PC-9 (cell line): ENCODE data around the gene URM1. TPM values are rescaled to one million over a fixed set of nuclear protein-coding genes. Genes with fewer than 3 reads are reported as not detected.
A peak's percentile ranks its signal among the peaks of the same experiment; 100 is the strongest.
"Not testable (repeated sequence)": the region's sequence is repeated elsewhere in the genome, so short reads cannot be mapped to it uniquely, and the experiment has no call there.

ENCODE experiments used
- BruUV-seq: library from RNA; stranded (reverse); fragments of 400-500 nt; replicated peaks from 2 replicates; lab custom pipeline; 2021; lab: Mats Ljungman, UMichigan
- CTCF ChIA-PET: fragments of 300-600 bp; sonication (Branson Sonifier 250); formaldehyde crosslinking; loops from one replicate; lab custom pipeline; 2022; ENCODE audit warnings: antibody characterized with exemption; lab: Charles Lee
- POLR2A ChIA-PET: fragments of 300-600 bp; sonication (Branson Sonifier 250); formaldehyde crosslinking; loops from one replicate; lab custom pipeline; 2022; ENCODE audit warnings: antibody characterized with exemption; ENCODE audit not compliant: unreplicated experiment; lab: Charles Lee
- DNase-seq, 2 experiments: peaks; one replicate each; pipeline versions ENCODE4 v3.0.0 to v3.0.0-alpha.2; 2015 to 2022; ENCODE audit warnings: mixed read lengths in 1 of 2
- H2AFZ ChIP-seq: fragments of 200-600 bp; sonication (generic); 2 replicates; pipeline ENCODE4 v1.8.1; 2017; ENCODE audit warnings: antibody characterized with exemption
- H3F3A ChIP-seq: fragments of 200-600 bp; sonication (generic); 2 replicates; pipeline ENCODE4 v1.8.1; 2017; ENCODE audit warnings: antibody characterized with exemption, mild to moderate bottlenecking, low read depth; ENCODE audit not compliant: insufficient read depth
- H3K27ac ChIP-seq: fragments of 200-600 bp; sonication (generic); 2 replicates; pipeline ENCODE4 v1.6.1; 2016; ENCODE audit warnings: mixed run types
- H3K27me3 ChIP-seq: fragments of 200-600 bp; sonication (generic); 2 replicates; pipeline ENCODE4 v1.6.1; 2016; ENCODE audit warnings: low read depth, mixed run types; ENCODE audit not compliant: insufficient read depth
- H3K36me3 ChIP-seq: fragments of 200-600 bp; sonication (generic); 2 replicates; pipeline ENCODE4 v1.6.1; 2016; ENCODE audit warnings: low read depth, mixed run types
- H3K4me1 ChIP-seq: fragments of 200-600 bp; sonication (generic); replicated peaks from 2 replicates; pipeline ENCODE4 v1.6.1; 2016; ENCODE audit warnings: mixed run types; ENCODE audit not compliant: insufficient read depth
- H3K4me2 ChIP-seq: fragments of 200-600 bp; sonication (generic); 2 replicates; pipeline ENCODE4 v1.6.1; 2017; ENCODE audit warnings: mixed run types
- H3K4me3 ChIP-seq: fragments of 200-600 bp; sonication (generic); 2 replicates; pipeline ENCODE4 v1.6.1; 2016; ENCODE audit warnings: mixed run types
- H3K79me2 ChIP-seq: fragments of 200-600 bp; sonication (generic); 2 replicates; pipeline ENCODE4 v1.6.1; 2017; ENCODE audit warnings: low read depth, mixed run types
- H3K9me2 ChIP-seq: fragments of 200-600 bp; sonication (generic); 2 replicates; pipeline ENCODE4 v1.8.1; 2017; ENCODE audit warnings: mild to moderate bottlenecking; ENCODE audit not compliant: insufficient read depth
- H3K9me3 ChIP-seq: fragments of 200-600 bp; sonication (generic); 2 replicates; pipeline ENCODE4 v1.8.1; 2016; ENCODE audit warnings: low read depth; ENCODE audit not compliant: insufficient read depth
- H4K20me1 ChIP-seq: fragments of 200-600 bp; sonication (generic); 2 replicates; pipeline ENCODE4 v1.8.1; 2017; ENCODE audit not compliant: insufficient read depth
- CTCF ChIP-seq: fragments of 200-600 bp; sonication (generic); conservative IDR thresholded peaks from 2 replicates; pipeline ENCODE4 v1.6.1; 2017; ENCODE audit warnings: mixed run types, antibody characterized with exemption, mild to moderate bottlenecking, moderate library complexity
- EZH2 ChIP-seq: fragments of 200-600 bp; sonication (generic); IDR thresholded peaks from 2 replicates; pipeline ENCODE4 v1.8.0; 2017; ENCODE audit warnings: antibody characterized with exemption, low read depth
- intact Hi-C: fragments of 100-400 bp; cut with micrococcal nuclease; formaldehyde crosslinking; loops from one replicate; pipeline ENCODE4 v1.10.0; 2022; ENCODE audit not compliant: unreplicated experiment
- total RNA-seq: library from RNA; stranded (reverse); gene quantifications from 2 replicates; pipeline ENCODE4 v1.2.3, GENCODE V29; 2021

URM1 gene
- total RNA-seq, 1 experiment from 2014 or later = 98.1 TPM

DNA sequence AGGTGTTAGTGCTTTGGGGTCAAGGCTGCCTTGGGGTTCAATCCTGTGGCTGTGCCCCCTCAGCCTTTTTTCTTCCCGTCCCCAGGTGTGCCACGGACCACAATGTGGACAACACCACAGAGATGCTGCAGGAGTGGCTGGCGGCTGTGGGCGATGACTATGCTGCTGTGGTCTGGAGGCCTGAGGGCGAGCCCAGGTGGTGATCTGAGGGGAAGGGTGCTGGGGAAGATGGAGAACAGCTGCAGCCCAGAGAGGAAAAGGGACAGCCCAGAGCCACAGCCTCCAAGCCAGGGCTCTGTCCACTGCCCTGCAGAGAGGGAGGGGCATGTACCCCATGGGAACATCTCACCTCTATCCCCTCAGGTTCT is 51.6 kb downstream of the URM1 start:
- BruUV-seq = no TSS peak
- peak in 1 of 2 experiments; percentile 45 for DNase-seq
- Histone ChIP-seq H3K27me3 (no peaks in the 10 kb centered on the region), H3K27ac (no peak overlapping the region), H3K36me3 (no peaks in the 10 kb centered on the region), H3F3A (peaks cover 8% of the 10 kb centered on the region), H3K9me2 (no peaks in the 10 kb centered on the region), H3K79me2 (no peaks in the 10 kb centered on the region), H4K20me1 (no peaks in the 10 kb centered on the region), H3K4me1 (peaks cover 12% of the 10 kb centered on the region), H2AFZ (no peak overlapping the region), H3K9me3 (no peaks in the 10 kb centered on the region), H3K4me2 (no peak overlapping the region), H3K4me3 (no peak overlapping the region)
- ChIA-PET CTCF (interaction anchor here (0.6 kb wide), 2 partner anchors 16 to 25 kb away, joined by 3 to 6 read pairs; no protein-coding TSS in a partner anchor), POLR2A (interaction anchor here (0.7 kb wide), 1 partner anchor 263 kb away, joined by 4 read pairs; the partner anchor contains the start of gene BBLN)
- no peak for TF ChIP-seq EZH2
- intact Hi-C loops = no loop called here

DNA sequence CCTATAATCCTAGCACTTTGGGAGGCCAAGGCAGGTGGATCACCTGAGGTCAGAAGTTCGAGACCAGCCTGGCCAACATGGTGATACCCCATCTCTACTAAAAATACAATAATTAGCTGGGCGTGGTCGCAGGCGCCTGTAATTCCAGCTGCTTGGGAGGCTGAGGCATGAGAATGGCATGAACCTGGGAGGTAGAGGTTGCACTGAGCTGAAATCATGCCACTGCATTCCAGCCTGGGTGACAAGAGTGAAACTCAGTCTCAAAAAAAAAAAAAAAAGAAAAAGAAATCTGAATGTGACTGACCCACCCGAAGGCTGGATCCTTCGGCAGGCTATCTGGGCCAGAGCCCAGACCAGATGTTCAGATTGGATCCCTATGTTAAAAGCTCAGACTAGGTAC is 52.2 kb downstream of the URM1 start:
- peak; percentile 47 to 68 for DNase-seq
- ChIA-PET CTCF (interaction anchor here (0.6 to 0.7 kb wide), 4 partner anchors 16 to 395 kb away, joined by 3 to 12 read pairs (median 6); no protein-coding TSS in a partner anchor), POLR2A (interaction anchor here (0.7 kb wide), 2 partner anchors 263 to 563 kb away, joined by 3 to 4 read pairs; partner anchors contain the start of gene BBLN)
- BruUV-seq, H2AFZ ChIP-seq, H3K79me2 ChIP-seq, H3K4me3 ChIP-seq, H3F3A ChIP-seq, H3K9me3 ChIP-seq, intact Hi-C loops, H3K27me3 ChIP-seq, H3K9me2 ChIP-seq, H4K20me1 ChIP-seq, H3K27ac ChIP-seq, H3K4me2 ChIP-seq, H3K36me3 ChIP-seq: not testable (repeated sequence)
- H3K4me1 ChIP-seq = peaks cover 12% of the 10 kb centered on the region

DNA sequence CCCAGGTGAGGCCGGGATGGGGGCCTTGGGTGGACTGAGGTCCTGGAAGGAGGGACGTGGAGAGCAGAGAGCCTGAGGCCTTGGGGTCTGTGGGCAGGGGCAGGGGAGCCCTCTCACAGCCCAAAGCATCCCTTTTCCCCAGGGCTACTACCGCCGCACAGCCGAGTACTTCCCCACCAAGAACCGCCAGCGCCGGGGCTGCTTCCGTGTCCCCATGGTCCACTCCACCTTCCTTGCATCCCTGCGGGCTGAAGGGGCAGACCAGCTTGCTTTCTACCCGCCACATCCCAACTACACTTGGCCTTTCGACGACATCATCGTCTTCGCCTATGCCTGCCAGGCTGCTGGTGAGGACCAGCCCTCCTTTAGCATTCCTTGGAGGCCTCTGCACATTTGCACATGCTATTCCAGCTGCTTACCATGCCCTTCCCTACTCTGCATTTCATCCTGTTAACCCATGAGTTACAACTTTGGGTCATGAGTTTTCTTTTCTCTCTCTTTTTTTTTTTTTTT is 53.1 kb downstream of the URM1 start:
- Histone ChIP-seq H4K20me1 (no peaks in the 10 kb centered on the region), H3K4me3 (no peak overlapping the region), H3K4me2 (no peak overlapping the region), H3K4me1 (peaks cover 12% of the 10 kb centered on the region), H3K36me3 (no peaks in the 10 kb centered on the region), H3F3A (peaks cover 8% of the 10 kb centered on the region), H3K27ac (no peak overlapping the region), H3K27me3 (no peaks in the 10 kb centered on the region), H3K79me2 (no peaks in the 10 kb centered on the region), H3K9me3 (no peaks in the 10 kb centered on the region), H2AFZ (no peak overlapping the region), H3K9me2 (no peaks in the 10 kb centered on the region)
- intact Hi-C loops = no loop called here
- DNase-seq = no peak
- BruUV-seq = no TSS peak
- ChIA-PET POLR2A (interaction anchor here (0.6 kb wide), 1 partner anchor 128 kb away, joined by 10 read pairs; the partner anchor contains the start of gene SPTAN1), CTCF (interaction anchor here (0.6 to 0.8 kb wide), 2 partner anchors 71 to 540 kb away, joined by 5 read pairs; no protein-coding TSS in a partner anchor)
- TF ChIP-seq EZH2 (no peak), CTCF (no peak)

DNA sequence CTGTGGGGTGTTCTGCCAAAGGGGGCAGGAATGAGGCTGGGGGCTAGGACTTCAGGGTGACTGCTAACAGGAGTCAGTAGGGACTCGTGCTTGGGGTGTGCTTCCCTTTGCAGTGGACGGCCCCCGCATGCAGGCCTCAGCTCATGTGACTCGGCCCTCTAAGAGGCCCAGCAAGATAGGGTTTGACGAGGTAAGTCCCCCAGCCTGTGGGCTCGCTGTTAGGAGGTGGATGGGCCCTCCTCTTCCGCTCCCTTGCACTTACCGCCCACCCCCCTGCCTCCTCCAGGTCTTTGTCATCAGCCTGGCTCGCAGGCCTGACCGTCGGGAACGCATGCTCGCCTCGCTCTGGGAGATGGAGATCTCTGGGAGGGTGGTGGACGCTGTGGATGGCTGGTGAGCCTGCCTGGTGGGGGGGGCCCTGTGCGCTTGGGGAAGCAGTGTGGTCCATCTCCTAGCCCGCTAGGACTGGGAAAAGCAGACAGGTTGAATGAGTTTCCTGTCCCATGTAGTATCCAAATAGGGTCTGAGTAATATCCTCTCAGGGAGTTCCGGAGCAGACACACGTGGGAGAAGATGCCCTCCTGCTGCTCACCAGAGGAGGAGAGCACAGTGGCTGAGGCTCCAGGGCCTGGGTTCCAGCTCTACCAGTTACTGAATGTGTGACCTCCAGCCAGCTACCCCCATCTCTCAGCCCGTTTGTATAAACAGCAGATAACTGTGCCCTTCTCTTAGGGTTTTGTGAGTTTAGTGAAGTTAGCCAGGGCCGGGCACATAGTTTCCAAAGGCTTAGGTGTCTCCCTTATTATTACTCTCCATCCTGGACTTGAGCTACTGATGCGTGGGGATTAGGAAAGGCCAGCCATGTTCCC is 57.7 kb downstream of the URM1 start:
- Histone ChIP-seq H3F3A (no peaks in the 10 kb centered on the region), H3K9me2 (no peaks in the 10 kb centered on the region), H3K4me1 (peaks cover 2% of the 10 kb centered on the region; the same call in 1 of the 2 replicates), H3K27me3 (no peaks in the 10 kb centered on the region), H3K36me3 (no peaks in the 10 kb centered on the region), H3K4me2 (no peak overlapping the region), H3K4me3 (no peak overlapping the region), H4K20me1 (no peaks in the 10 kb centered on the region), H2AFZ (no peak overlapping the region), H3K79me2 (no peaks in the 10 kb centered on the region), H3K9me3 (no peaks in the 10 kb centered on the region), H3K27ac (no peak overlapping the region)
- TF ChIP-seq CTCF (no peak), EZH2 (no peak)
- intact Hi-C loops = no loop called here
- ChIA-PET POLR2A (interaction anchor here (0.6 kb wide), 1 partner anchor 8 kb away, joined by 3 read pairs; no protein-coding TSS in a partner anchor), CTCF (interaction anchor here (0.7 kb wide), 1 partner anchor 162 kb away, joined by 5 read pairs; no protein-coding TSS in a partner anchor)
- no TSS peak for BruUV-seq
- DNase-seq = no peak
